Activated naive CD4-positive, alpha-beta T cell treated with anti-CD3 and anti-CD28 coated beads, Interleukin-2, amount 50 U/mL, for 24 hours (primary cell): Measurements from ENCODE around the gene AGER.
A peak's percentile ranks its signal among the peaks of the same experiment; 100 is the strongest.

Experiments
- H3K27ac Mint-ChIP-seq: one replicate; pipeline ENCODE4 v1.8.0; 2021; ENCODE audit warnings: mild to moderate bottlenecking, mixed read lengths
- H3K27me3 Mint-ChIP-seq: one replicate; pipeline ENCODE4 v1.8.0; 2021; ENCODE audit warnings: mixed read lengths
- H3K36me3 Mint-ChIP-seq: one replicate; pipeline ENCODE4 v1.8.0; 2021; ENCODE audit warnings: mixed read lengths
- H3K4me1 Mint-ChIP-seq: one replicate; pipeline ENCODE4 v1.8.0; 2021; ENCODE audit warnings: mixed read lengths
- H3K4me3 Mint-ChIP-seq: one replicate; pipeline ENCODE4 v1.8.0; 2021; ENCODE audit warnings: mild to moderate bottlenecking, mixed read lengths
- H3K9me3 Mint-ChIP-seq: one replicate; pipeline ENCODE4 v1.8.0; 2021; ENCODE audit warnings: mixed read lengths

Gene AGER

DNA sequence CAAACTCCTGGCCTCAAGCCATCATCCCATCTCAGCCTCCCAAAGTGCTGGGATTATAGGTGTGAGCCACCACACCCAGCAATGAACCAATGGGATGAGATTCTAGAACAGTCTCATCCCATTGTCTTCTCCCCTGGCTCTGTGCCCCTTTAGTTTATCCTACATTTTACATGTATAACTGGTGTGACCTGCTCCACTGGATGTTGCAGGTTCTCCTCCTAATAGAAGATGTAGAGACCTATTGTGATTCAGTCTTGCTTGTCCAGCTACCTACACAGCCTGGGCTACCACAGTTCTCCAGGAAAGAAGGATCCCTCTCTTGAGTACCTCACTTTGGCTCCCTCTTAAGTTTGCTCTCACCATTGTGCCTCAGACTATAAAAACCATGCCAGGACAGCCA, 51.9 kb downstream of the AGER start:
- H3K4me1 Mint-ChIP-seq, result peaks cover 25% of the 10 kb centered on the region
- no peaks in the 10 kb centered on the region for H3K27me3 Mint-ChIP-seq
- H3K4me3 Mint-ChIP-seq, result no peak overlapping the region
- H3K27ac Mint-ChIP-seq, result no peak overlapping the region
- H3K9me3 Mint-ChIP-seq, result no peaks in the 10 kb centered on the region
- H3K36me3 Mint-ChIP-seq, result no peaks in the 10 kb centered on the region

DNA sequence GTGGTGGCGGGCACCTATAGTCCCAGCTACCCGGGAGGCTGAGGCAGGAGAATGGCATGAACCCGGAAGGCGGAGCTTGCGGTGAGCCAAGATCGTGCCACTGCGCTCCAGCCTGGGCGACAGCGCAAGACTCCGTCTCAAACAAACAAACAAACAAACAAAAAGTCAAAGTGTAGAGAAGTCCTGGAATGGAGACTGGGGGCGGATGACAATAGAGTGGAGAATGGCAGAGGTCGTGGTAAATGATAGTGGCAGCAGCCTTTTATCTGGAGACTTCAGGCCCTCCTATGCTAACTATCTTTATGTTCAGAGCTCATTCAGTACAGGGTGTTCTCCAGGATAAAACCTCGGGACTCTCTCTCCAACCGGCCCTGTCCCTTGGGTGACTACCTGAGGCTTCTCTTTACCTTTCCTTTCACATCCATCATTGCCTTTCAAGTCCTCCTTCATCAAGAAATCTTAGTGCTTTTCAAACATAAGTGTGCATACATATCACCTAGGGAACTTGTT, 52.6 kb downstream of the AGER start:
- Mint-ChIP-seq H3K36me3 (no peaks in the 10 kb centered on the region), H3K9me3 (no peaks in the 10 kb centered on the region), H3K4me1 (peaks cover 32% of the 10 kb centered on the region), H3K27ac (peak overlapping the region; percentile 23), H3K4me3 (peak overlapping the region; percentile 19), H3K27me3 (no peaks in the 10 kb centered on the region)
